Measurements from ENCODE around the gene GCNT2. TPM values are rescaled to one million over a fixed set of nuclear protein-coding genes. Genes with fewer than 3 reads are reported as not detected.
A peak's percentile ranks its signal among the peaks of the same experiment; 100 is the strongest.
"Not testable (repeated sequence)": the region's sequence is repeated elsewhere in the genome, so short reads cannot be mapped to it uniquely, and the experiment has no call there.

GCNT2 gene
- total RNA-seq, 2 experiments from 2014 or later, result 1.4 to 1.6 TPM

- Mint-ChIP-seq H3K9me3 (no peaks in the 10 kb centered on the region), H3K27ac (no peak overlapping the region), H3K4me1 (ENCODE audit: low read depth) (no peaks in the 10 kb centered on the region), H3K27me3 (ENCODE audit: low read depth) (no peaks in the 10 kb centered on the region), H3K36me3 (ENCODE audit: low read depth) (no peaks in the 10 kb centered on the region), H3K4me3 (no peak overlapping the region)
- CTCF ChIA-PET, result no interaction called here
- intact Hi-C loops (cut with micrococcal nuclease), result no loop called here
- no peak for DNase-seq
Measured at GRCh38 chr6:10518557-10519407, 2.4 kb upstream of the GCNT2 start.

- H3K9me3 Mint-ChIP-seq; CTCF ChIA-PET; H3K36me3 Mint-ChIP-seq (ENCODE audit: low read depth); intact Hi-C loops (cut with micrococcal nuclease); H3K27ac Mint-ChIP-seq; H3K27me3 Mint-ChIP-seq (ENCODE audit: low read depth); H3K4me1 Mint-ChIP-seq (ENCODE audit: low read depth); DNase-seq; H3K4me3 Mint-ChIP-seq: not testable (repeated sequence)
Measured at GRCh38 chr6:10519408-10519697, 1.8 kb upstream of the GCNT2 start.

GRCh38 chr6:10520468-10520867, 683 bp upstream of the GCNT2 start:
- CTCF ChIA-PET, result interaction anchor here (1.1 kb wide), 1 partner anchor 10 kb away, joined by 5 read pairs; no protein-coding TSS in a partner anchor
- Mint-ChIP-seq H3K9me3 (no peaks in the 10 kb centered on the region), H3K4me3 (no peak overlapping the region), H3K36me3 (ENCODE audit: low read depth) (no peaks in the 10 kb centered on the region), H3K27me3 (ENCODE audit: low read depth) (no peaks in the 10 kb centered on the region), H3K4me1 (ENCODE audit: low read depth) (peaks cover 6% of the 10 kb centered on the region), H3K27ac (no peak overlapping the region)
- intact Hi-C loops (cut with micrococcal nuclease), result no loop called here
- DNase-seq, result no peak

- intact Hi-C loops (cut with micrococcal nuclease), result no loop called here
- no peaks in the 10 kb centered on the region for H3K36me3 Mint-ChIP-seq (ENCODE audit: low read depth)
- H3K9me3 Mint-ChIP-seq, result no peaks in the 10 kb centered on the region
- no peak overlapping the region for H3K4me3 Mint-ChIP-seq
- no peak overlapping the region for H3K27ac Mint-ChIP-seq
- CTCF ChIA-PET, result interaction anchor here (0.7 kb wide), 1 partner anchor 314 kb away, joined by 3 read pairs; no protein-coding TSS in a partner anchor
- no peaks in the 10 kb centered on the region for H3K27me3 Mint-ChIP-seq (ENCODE audit: low read depth)
- peaks cover 11% of the 10 kb centered on the region for H3K4me1 Mint-ChIP-seq (ENCODE audit: low read depth)
- DNase-seq, result no peak
Measured at GRCh38 chr6:10522929-10523573, 1.9 kb downstream of the GCNT2 start.

GRCh38 chr6:10526156-10526555, 5.0 kb downstream of the GCNT2 start:
- H3K36me3 Mint-ChIP-seq (ENCODE audit: low read depth), result no peaks in the 10 kb centered on the region
- CTCF ChIA-PET, result interaction anchor here (0.6 to 1.4 kb wide), 3 partner anchors 11 to 48 kb away, joined by 3 to 4 read pairs (median 4); no protein-coding TSS in a partner anchor
- DNase-seq, result no peak
- H3K4me3 Mint-ChIP-seq, result no peak overlapping the region
- H3K27ac Mint-ChIP-seq, result no peak overlapping the region
- no peaks in the 10 kb centered on the region for H3K27me3 Mint-ChIP-seq (ENCODE audit: low read depth)
- intact Hi-C loops (cut with micrococcal nuclease), result loop anchor here (5.0 kb wide), 1 partner anchor 119 kb away; no protein-coding TSS in a partner anchor
- H3K4me1 Mint-ChIP-seq (ENCODE audit: low read depth), result peaks cover 31% of the 10 kb centered on the region
- no peaks in the 10 kb centered on the region for H3K9me3 Mint-ChIP-seq

GRCh38 chr6:10528158-10528981, 7.2 kb downstream of the GCNT2 start:
- DNase-seq, result peak; percentile 38
- Mint-ChIP-seq H3K27me3 (ENCODE audit: low read depth) (no peaks in the 10 kb centered on the region), H3K36me3 (ENCODE audit: low read depth) (no peaks in the 10 kb centered on the region), H3K4me1 (ENCODE audit: low read depth) (peaks cover 48% of the 10 kb centered on the region), H3K4me3 (peak overlapping the region; percentile 80), H3K27ac (peak overlapping the region; percentile 71), H3K9me3 (no peaks in the 10 kb centered on the region)
- CTCF ChIA-PET, result interaction anchor here (1.2 to 1.9 kb wide), 2 partner anchors 10 to 50 kb away, joined by 3 to 4 read pairs; no protein-coding TSS in a partner anchor
- intact Hi-C loops (cut with micrococcal nuclease), result loop anchor here (1.0 to 5.0 kb wide), 6 partner anchors 121 to 310 kb away; partner anchors contain the start of genes C6orf52, MAK, PAK1IP1 and TMEM14B

- Mint-ChIP-seq H3K9me3 (no peaks in the 10 kb centered on the region), H3K27me3 (ENCODE audit: low read depth) (no peaks in the 10 kb centered on the region), H3K27ac (peak overlapping the region; percentile 71), H3K4me1 (ENCODE audit: low read depth) (peaks cover 53% of the 10 kb centered on the region), H3K36me3 (ENCODE audit: low read depth) (no peaks in the 10 kb centered on the region), H3K4me3 (peak overlapping the region; percentile 80)
- DNase-seq, result no peak
- intact Hi-C loops (cut with micrococcal nuclease), result loop anchor here (5.0 kb wide), 1 partner anchor 122 kb away; no protein-coding TSS in a partner anchor
- CTCF ChIA-PET, result interaction anchor here (0.7 to 1.9 kb wide), 3 partner anchors 9 to 50 kb away, joined by 3 to 4 read pairs (median 4); no protein-coding TSS in a partner anchor
Measured at GRCh38 chr6:10529231-10529801, 8.2 kb downstream of the GCNT2 start.

GRCh38 chr6:10529828-10530374, 8.8 kb downstream of the GCNT2 start:
- intact Hi-C loops (cut with micrococcal nuclease), result loop anchor here (5.0 kb wide), 2 partner anchors 123 to 562 kb away; partner anchors contain the start of gene SMIM13
- H3K9me3 Mint-ChIP-seq; H3K36me3 Mint-ChIP-seq (ENCODE audit: low read depth); H3K27me3 Mint-ChIP-seq (ENCODE audit: low read depth); DNase-seq: not testable (repeated sequence)
- CTCF ChIA-PET, result interaction anchor here (0.6 to 0.7 kb wide), 2 partner anchors 19 to 645 kb away, joined by 3 to 4 read pairs; no protein-coding TSS in a partner anchor
- Mint-ChIP-seq H3K27ac (peak overlapping the region; percentile 2), H3K4me3 (peak overlapping the region; percentile 80), H3K4me1 (ENCODE audit: low read depth) (peaks cover 48% of the 10 kb centered on the region)

GRCh38 chr6:10531503-10531902, 10.4 kb downstream of the GCNT2 start:
- H3K36me3 Mint-ChIP-seq (ENCODE audit: low read depth), result peaks cover 4% of the 10 kb centered on the region
- intact Hi-C loops (cut with micrococcal nuclease), result loop anchor here (5.0 kb wide), 1 partner anchor 561 kb away; the partner anchor contains the start of gene SMIM13
- H3K4me1 Mint-ChIP-seq (ENCODE audit: low read depth), result peaks cover 45% of the 10 kb centered on the region
- no peak for DNase-seq
- H3K27me3 Mint-ChIP-seq (ENCODE audit: low read depth), result no peaks in the 10 kb centered on the region
- no peak overlapping the region for H3K4me3 Mint-ChIP-seq
- H3K27ac Mint-ChIP-seq, result no peak overlapping the region
- CTCF ChIA-PET, result interaction anchor here (0.7 to 0.8 kb wide), 3 partner anchors 12 to 552 kb away, joined by 3 to 5 read pairs (median 3); no protein-coding TSS in a partner anchor
- no peaks in the 10 kb centered on the region for H3K9me3 Mint-ChIP-seq

- Mint-ChIP-seq H3K4me3 (no peak overlapping the region), H3K9me3 (no peaks in the 10 kb centered on the region), H3K36me3 (ENCODE audit: low read depth) (peaks cover 4% of the 10 kb centered on the region), H3K4me1 (ENCODE audit: low read depth) (peaks cover 45% of the 10 kb centered on the region), H3K27ac (no peak overlapping the region), H3K27me3 (ENCODE audit: low read depth) (no peaks in the 10 kb centered on the region)
- CTCF ChIA-PET, result interaction anchor here (0.7 kb wide), 2 partner anchors 12 to 552 kb away, joined by 3 to 5 read pairs; no protein-coding TSS in a partner anchor
- intact Hi-C loops (cut with micrococcal nuclease), result loop anchor here (5.0 kb wide), 1 partner anchor 560 kb away; the partner anchor contains the start of gene SMIM13
- no peak for DNase-seq
Measured at GRCh38 chr6:10531942-10532341, 10.8 kb downstream of the GCNT2 start.

- Mint-ChIP-seq H3K4me3 (no peak overlapping the region), H3K27ac (no peak overlapping the region)
Measured at GRCh38 chr6:10532392-10532791, 11.2 kb downstream of the GCNT2 start.

More at GRCh38 chr6:10532392-10532791, 11.2 kb downstream of the GCNT2 start:
- Mint-ChIP-seq H3K36me3 (ENCODE audit: low read depth) (peaks cover 4% of the 10 kb centered on the region), H3K9me3 (no peaks in the 10 kb centered on the region), H3K27me3 (ENCODE audit: low read depth) (no peaks in the 10 kb centered on the region), H3K4me1 (ENCODE audit: low read depth) (peaks cover 45% of the 10 kb centered on the region)
- CTCF ChIA-PET, result interaction anchor here (0.7 kb wide), 2 partner anchors 12 to 551 kb away, joined by 3 to 5 read pairs; no protein-coding TSS in a partner anchor
- intact Hi-C loops (cut with micrococcal nuclease), result loop anchor here (5.0 kb wide), 1 partner anchor 560 kb away; the partner anchor contains the start of gene SMIM13
- no peak for DNase-seq

All from activated naive CD4-positive, alpha-beta T cell treated with anti-CD3 and anti-CD28 coated beads for 36 hours (primary cell).